HCT116 (cell line): ENCODE data around the gene RECK. TPM values are rescaled to one million over a fixed set of nuclear protein-coding genes. Genes with fewer than 3 reads are reported as not detected.

Source experiments
- ATAC-seq: fragments of 200-7000 bp; cut with Tn5 transposase; 2 replicates; pipeline ENCODE4 v1.9.1; 2020; ENCODE audit warnings: mild to moderate bottlenecking, moderate library complexity
- BruUV-seq: library from RNA; stranded (reverse); fragments of 400-500 nt; replicated peaks from 2 replicates; lab custom pipeline; 2021; lab: Mats Ljungman, UMichigan
- CTCF ChIA-PET: fragments of 300-600 bp; sonication (Branson Sonifier 250); formaldehyde crosslinking; loops from one replicate; lab custom pipeline; 2021; ENCODE audit warnings: antibody characterized with exemption; lab: Charles Lee
- POLR2A ChIA-PET: fragments of 300-600, 350-600 bp; sonication (Branson Sonifier 250); formaldehyde crosslinking; loops from one replicate; lab custom pipeline; 2021; ENCODE audit warnings: antibody characterized with exemption; lab: Charles Lee
- RAD21 ChIA-PET, 2 experiments: fragments of 300-600 bp; sonication (Branson Sonifier 250); formaldehyde crosslinking; loops; one replicate each; lab custom pipeline; 2023; ENCODE audit warnings: low total read pairs in 2 of 2; ENCODE audit not compliant: uncharacterized antibody in 2 of 2, unreplicated experiment in 2 of 2, low non-redundant PET in 1 of 2; lab: Charles Lee
- DNase-seq: peaks from one replicate; pipeline ENCODE4 v3.0.0-alpha.2; 2010; ENCODE audit warnings: low read depth, low spot score
- H2AFZ ChIP-seq: fragments of 200-600 bp; shearing (Covaris generic), sonication (generic); 2 replicates; pipeline ENCODE4 v1.6.1; 2017; ENCODE audit warnings: low read depth, mixed run types, mixed read lengths, antibody characterized with exemption, low read length; ENCODE audit not compliant: poor library complexity, severe bottlenecking
- H3K27ac ChIP-seq: 2 replicates; pipeline ENCODE4 v1.5.1; 2012; ENCODE audit warnings: low read depth, low read length
- H3K27me3 ChIP-seq: fragments of 200-600 bp; sonication (generic); 2 replicates; pipeline ENCODE4 v1.6.1; 2016; ENCODE audit warnings: mixed run types, low read length, mixed read lengths; ENCODE audit not compliant: insufficient read depth
- H3K36me3 ChIP-seq, 2 experiments: fragments of 200-500 bp in 1 of 2; fragments of 200-600 bp in 1 of 2; sonication (Bioruptor generic) in 1 of 2; sonication (generic) in 1 of 2; 2 replicates each; pipeline versions ENCODE4 v1.5.1 to v1.6.1; 2014 to 2016; ENCODE audit warnings: low read length in 2 of 2, inconsistent platforms in 1 of 2, mixed read lengths in 1 of 2, mixed run types in 1 of 2; ENCODE audit not compliant: insufficient read depth in 2 of 2, control insufficient read depth in 1 of 2
- H3K4me1 ChIP-seq, 2 experiments: fragments of 200-600 bp in 1 of 2; sonication (generic) in 1 of 2; 2 replicates each; pipeline versions ENCODE4 v1.5.1 to v1.6.1; 2012 to 2017; ENCODE audit warnings: low read length in 2 of 2, inconsistent platforms in 1 of 2, mild to moderate bottlenecking in 1 of 2, mixed read lengths in 1 of 2, mixed run types in 1 of 2, moderate library complexity in 1 of 2; ENCODE audit not compliant: insufficient read depth in 2 of 2, control insufficient read depth in 1 of 2
- H3K4me2 ChIP-seq: fragments of 200-600 bp; sonication (generic); 2 replicates; pipeline ENCODE4 v1.6.1; 2017; ENCODE audit warnings: mixed run types, low read length, mixed read lengths
- H3K4me3 ChIP-seq, 2 experiments: fragments of 200-600 bp in 1 of 2; sonication (generic) in 1 of 2; replicated peaks in 1 of 2; 2 replicates each; pipeline ENCODE4 v1.5.1; 2011 to 2016; ENCODE audit warnings: low read length in 2 of 2, control low read depth in 1 of 2, low read depth in 1 of 2, mild to moderate bottlenecking in 1 of 2, mixed read lengths in 1 of 2, mixed run types in 1 of 2
- H3K79me2 ChIP-seq: fragments of 200-600 bp; sonication (generic); 2 replicates; pipeline ENCODE4 v1.6.1; 2017; ENCODE audit warnings: mild to moderate bottlenecking, mixed run types, low read length, moderate library complexity, mixed read lengths; ENCODE audit not compliant: insufficient read depth
- H3K9ac ChIP-seq: fragments of 200-600 bp; sonication (generic); 2 replicates; pipeline ENCODE4 v1.6.1; 2016; ENCODE audit warnings: low read length, mixed read lengths
- H3K9me2 ChIP-seq: fragments of 200-600 bp; sonication (generic), shearing (Covaris generic); 2 replicates; pipeline ENCODE4 v1.6.1; 2017; ENCODE audit warnings: mixed run types, mild to moderate bottlenecking, moderate library complexity; ENCODE audit not compliant: insufficient read depth
- H3K9me3 ChIP-seq, 2 experiments: fragments of 200-500 bp in 1 of 2; fragments of 200-600 bp in 1 of 2; sonication (Bioruptor generic) in 1 of 2; sonication (generic) in 1 of 2; 2 replicates each; pipeline ENCODE4 v1.6.1; 2014 to 2017; ENCODE audit warnings: low read length in 2 of 2, mixed read lengths in 2 of 2, inconsistent platforms in 1 of 2, low read depth in 1 of 2, mild to moderate bottlenecking in 1 of 2, mixed run types in 1 of 2, moderate library complexity in 1 of 2; ENCODE audit not compliant: control insufficient read depth in 1 of 2, insufficient read depth in 1 of 2
- H4K20me1 ChIP-seq: fragments of 200-600 bp; sonication (generic), shearing (Covaris generic); 2 replicates; pipeline ENCODE4 v1.6.1; 2017; ENCODE audit warnings: mixed run types, mild to moderate bottlenecking, moderate library complexity; ENCODE audit not compliant: insufficient read depth
- CBX3 ChIP-seq: IDR thresholded peaks from 2 replicates; pipeline ENCODE4 v1.6.1; 2012; ENCODE audit warnings: low read depth
- CEBPB ChIP-seq: IDR thresholded peaks from 2 replicates; pipeline ENCODE4 v1.6.1; 2012; ENCODE audit warnings: low read depth
- CTCF ChIP-seq, 3 experiments: fragments of 200-600 bp in 1 of 3; sonication (generic) in 1 of 3; IDR thresholded peaks in 2 of 3; conservative IDR thresholded peaks in 1 of 3; 2 replicates each; pipeline ENCODE4 v1.5.1; 2012 to 2017; ENCODE audit warnings: low read depth in 2 of 3, low read length in 2 of 3, antibody characterized with exemption in 1 of 3, borderline replicate concordance in 1 of 3, control low read depth in 1 of 3, mild to moderate bottlenecking in 1 of 3, mixed read lengths in 1 of 3, mixed run types in 1 of 3, moderate library complexity in 1 of 3; ENCODE audit not compliant: insufficient read depth in 1 of 3
- ELF1 ChIP-seq: IDR thresholded peaks from 2 replicates; pipeline ENCODE4 v1.6.1; 2012; ENCODE audit warnings: low read depth, borderline replicate concordance
- EZH2 ChIP-seq: fragments of 200-600 bp; sonication (generic); IDR thresholded peaks from 2 replicates; pipeline ENCODE4 v1.6.1; 2017; ENCODE audit warnings: antibody characterized with exemption, mixed run types
- EZH2phosphoT487 ChIP-seq: fragments of 200-600 bp; IDR thresholded peaks from 2 replicates; pipeline ENCODE4 v1.6.1; 2018; ENCODE audit warnings: antibody characterized with exemption, borderline replicate concordance
- FOSL1 ChIP-seq: IDR thresholded peaks from 2 replicates; pipeline ENCODE4 v1.6.1; 2012; ENCODE audit warnings: low read depth
- JUND ChIP-seq: IDR thresholded peaks from 2 replicates; pipeline ENCODE4 v1.6.1; 2012
- MAX ChIP-seq: IDR thresholded peaks from 2 replicates; pipeline ENCODE4 v1.6.1; 2012
- POLR2A ChIP-seq: IDR thresholded peaks from 2 replicates; pipeline ENCODE4 v1.7.0; 2011; ENCODE audit warnings: borderline replicate concordance; ENCODE audit not compliant: insufficient read depth, insufficient read length; ENCODE audit errors: extremely low read depth
- POLR2AphosphoS5 ChIP-seq: IDR thresholded peaks from 2 replicates; pipeline ENCODE4 v1.6.1; 2011; ENCODE audit warnings: mild to moderate bottlenecking, low read depth, low read length, moderate library complexity
- RAD21 ChIP-seq: IDR thresholded peaks from 2 replicates; pipeline ENCODE4 v1.6.1; 2012; ENCODE audit warnings: low read depth, mild to moderate bottlenecking
- SIN3A ChIP-seq: IDR thresholded peaks from 2 replicates; pipeline ENCODE4 v1.6.1; 2012; ENCODE audit warnings: low read depth
- SP1 ChIP-seq: IDR thresholded peaks from 2 replicates; pipeline ENCODE4 v1.6.1; 2012; ENCODE audit warnings: low read depth
- SRF ChIP-seq: IDR thresholded peaks from 2 replicates; pipeline ENCODE4 v1.6.1; 2012; ENCODE audit warnings: low read depth
- TCF7L2 ChIP-seq: IDR thresholded peaks from 2 replicates; pipeline ENCODE4 v1.7.0; 2011; ENCODE audit warnings: borderline replicate concordance, inconsistent platforms; ENCODE audit not compliant: insufficient read depth, insufficient read length; ENCODE audit errors: extremely low read depth
- ZNF274 ChIP-seq: fragments of 200-500 bp; sonication (Bioruptor generic); IDR thresholded peaks from 2 replicates; pipeline ENCODE4 v1.6.1; 2014; ENCODE audit warnings: mild to moderate bottlenecking, low read depth, low read length, inconsistent platforms
- intact Hi-C: fragments of 100-400 bp; cut with micrococcal nuclease; formaldehyde crosslinking; loops from 2 replicates; pipeline ENCODE4 v1.10.0; 2022
- total RNA-seq: library from RNA; stranded (reverse); gene quantifications from one replicate; pipeline ENCODE4 v1.2.1, GENCODE V29; 2021; ENCODE audit not compliant: unreplicated experiment
- TF ChIP-seq, protein P1 (sequence below): IDR thresholded peaks from 2 replicates; pipeline ENCODE4 v1.6.1; 2011; ENCODE audit warnings: mild to moderate bottlenecking, low read length, moderate library complexity; ENCODE audit not compliant: insufficient replicate concordance; ENCODE audit errors: extremely low read depth
- TF ChIP-seq, protein P2 (sequence below): IDR thresholded peaks from 2 replicates; pipeline ENCODE4 v1.6.1; 2012; ENCODE audit warnings: low read depth
- TF ChIP-seq, protein P3 (sequence below): IDR thresholded peaks from 2 replicates; pipeline ENCODE4 v1.6.1; 2012

Gene RECK
- total RNA-seq, 1 experiment from 2014 or later = 3.8 TPM

GRCh38 chr9:36164989-36165388, 128.3 kb downstream of the RECK start:
- BruUV-seq = no TSS peak
- no peak for ATAC-seq
- Histone ChIP-seq H3K9me3 (no peaks in the 10 kb centered on the region), H3K9ac (no peak overlapping the region), H3K27ac (no peak overlapping the region), H3K36me3 (no peaks in the 10 kb centered on the region), H4K20me1 (no peaks in the 10 kb centered on the region), H3K27me3 (no peaks in the 10 kb centered on the region), H3K9me2 (no peaks in the 10 kb centered on the region), H3K79me2 (no peaks in the 10 kb centered on the region), H3K4me3 (no peak overlapping the region), H3K4me2 (no peak overlapping the region), H2AFZ (no peak overlapping the region), H3K4me1 (peaks cover 0 to 15% of the 10 kb centered on the region in 2 experiments; a peak in 1 of 4 replicates)
- no peak for DNase-seq
- CTCF ChIA-PET = interaction anchor here (1.5 to 3.5 kb wide), 3 partner anchors 28 to 63 kb away, joined by 3 to 36 read pairs (median 6); partner anchors contain the start of gene GLIPR2
- TF ChIP-seq SIN3A = no peak
- no peak for TF ChIP-seq CBX3
- no peak for TF ChIP-seq ZNF274
- no peak for TF ChIP-seq CEBPB
- TF ChIP-seq EZH2phosphoT487 = no peak
- no peak for TF ChIP-seq POLR2A
- TF ChIP-seq, protein P1, sequence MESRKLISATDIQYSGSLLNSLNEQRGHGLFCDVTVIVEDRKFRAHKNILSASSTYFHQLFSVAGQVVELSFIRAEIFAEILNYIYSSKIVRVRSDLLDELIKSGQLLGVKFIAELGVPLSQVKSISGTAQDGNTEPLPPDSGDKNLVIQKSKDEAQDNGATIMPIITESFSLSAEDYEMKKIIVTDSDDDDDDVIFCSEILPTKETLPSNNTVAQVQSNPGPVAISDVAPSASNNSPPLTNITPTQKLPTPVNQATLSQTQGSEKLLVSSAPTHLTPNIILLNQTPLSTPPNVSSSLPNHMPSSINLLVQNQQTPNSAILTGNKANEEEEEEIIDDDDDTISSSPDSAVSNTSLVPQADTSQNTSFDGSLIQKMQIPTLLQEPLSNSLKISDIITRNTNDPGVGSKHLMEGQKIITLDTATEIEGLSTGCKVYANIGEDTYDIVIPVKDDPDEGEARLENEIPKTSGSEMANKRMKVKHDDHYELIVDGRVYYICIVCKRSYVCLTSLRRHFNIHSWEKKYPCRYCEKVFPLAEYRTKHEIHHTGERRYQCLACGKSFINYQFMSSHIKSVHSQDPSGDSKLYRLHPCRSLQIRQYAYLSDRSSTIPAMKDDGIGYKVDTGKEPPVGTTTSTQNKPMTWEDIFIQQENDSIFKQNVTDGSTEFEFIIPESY = no peak
- TF ChIP-seq FOSL1 = no peak
- TF ChIP-seq MAX = no peak
- no peak for TF ChIP-seq EZH2
- no peak for TF ChIP-seq SP1
- TF ChIP-seq CTCF (IDR thresholded peaks at IDR 0.05 in 2 of 3, conservative IDR thresholded peaks at IDR 0.05 in 1 of 3; ENCODE audit: borderline replicate concordance in 1 of 3, insufficient read depth in 1 of 3, low read depth in 2 of 3, low read length in 2 of 3) = no peak
- no peak for TF ChIP-seq POLR2AphosphoS5
- no peak for TF ChIP-seq ELF1
- TF ChIP-seq RAD21 = no peak
- TF ChIP-seq, protein P2, sequence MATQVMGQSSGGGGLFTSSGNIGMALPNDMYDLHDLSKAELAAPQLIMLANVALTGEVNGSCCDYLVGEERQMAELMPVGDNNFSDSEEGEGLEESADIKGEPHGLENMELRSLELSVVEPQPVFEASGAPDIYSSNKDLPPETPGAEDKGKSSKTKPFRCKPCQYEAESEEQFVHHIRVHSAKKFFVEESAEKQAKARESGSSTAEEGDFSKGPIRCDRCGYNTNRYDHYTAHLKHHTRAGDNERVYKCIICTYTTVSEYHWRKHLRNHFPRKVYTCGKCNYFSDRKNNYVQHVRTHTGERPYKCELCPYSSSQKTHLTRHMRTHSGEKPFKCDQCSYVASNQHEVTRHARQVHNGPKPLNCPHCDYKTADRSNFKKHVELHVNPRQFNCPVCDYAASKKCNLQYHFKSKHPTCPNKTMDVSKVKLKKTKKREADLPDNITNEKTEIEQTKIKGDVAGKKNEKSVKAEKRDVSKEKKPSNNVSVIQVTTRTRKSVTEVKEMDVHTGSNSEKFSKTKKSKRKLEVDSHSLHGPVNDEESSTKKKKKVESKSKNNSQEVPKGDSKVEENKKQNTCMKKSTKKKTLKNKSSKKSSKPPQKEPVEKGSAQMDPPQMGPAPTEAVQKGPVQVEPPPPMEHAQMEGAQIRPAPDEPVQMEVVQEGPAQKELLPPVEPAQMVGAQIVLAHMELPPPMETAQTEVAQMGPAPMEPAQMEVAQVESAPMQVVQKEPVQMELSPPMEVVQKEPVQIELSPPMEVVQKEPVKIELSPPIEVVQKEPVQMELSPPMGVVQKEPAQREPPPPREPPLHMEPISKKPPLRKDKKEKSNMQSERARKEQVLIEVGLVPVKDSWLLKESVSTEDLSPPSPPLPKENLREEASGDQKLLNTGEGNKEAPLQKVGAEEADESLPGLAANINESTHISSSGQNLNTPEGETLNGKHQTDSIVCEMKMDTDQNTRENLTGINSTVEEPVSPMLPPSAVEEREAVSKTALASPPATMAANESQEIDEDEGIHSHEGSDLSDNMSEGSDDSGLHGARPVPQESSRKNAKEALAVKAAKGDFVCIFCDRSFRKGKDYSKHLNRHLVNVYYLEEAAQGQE = no peak
- no peak for TF ChIP-seq SRF
- TF ChIP-seq JUND = no peak
- TF ChIP-seq, protein P3, sequence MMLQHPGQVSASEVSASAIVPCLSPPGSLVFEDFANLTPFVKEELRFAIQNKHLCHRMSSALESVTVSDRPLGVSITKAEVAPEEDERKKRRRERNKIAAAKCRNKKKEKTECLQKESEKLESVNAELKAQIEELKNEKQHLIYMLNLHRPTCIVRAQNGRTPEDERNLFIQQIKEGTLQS = no peak
- TF ChIP-seq TCF7L2 = no peak
- POLR2A ChIA-PET = interaction anchor here (1.5 kb wide), 1 partner anchor 26 kb away, joined by 7 read pairs; the partner anchor contains the start of gene CLTA
- RAD21 ChIA-PET = no interaction called here
- intact Hi-C loops = loop anchor here (5.0 kb wide), 1 partner anchor 208 kb away; the partner anchor contains the start of gene OR2S2
